ENCODE results near the gene GTF2IRD2.
"Not testable (repeated sequence)": the region's sequence is repeated elsewhere in the genome, so short reads cannot be mapped to it uniquely, and the experiment has no call there.

The GTF2IRD2 gene

DNA sequence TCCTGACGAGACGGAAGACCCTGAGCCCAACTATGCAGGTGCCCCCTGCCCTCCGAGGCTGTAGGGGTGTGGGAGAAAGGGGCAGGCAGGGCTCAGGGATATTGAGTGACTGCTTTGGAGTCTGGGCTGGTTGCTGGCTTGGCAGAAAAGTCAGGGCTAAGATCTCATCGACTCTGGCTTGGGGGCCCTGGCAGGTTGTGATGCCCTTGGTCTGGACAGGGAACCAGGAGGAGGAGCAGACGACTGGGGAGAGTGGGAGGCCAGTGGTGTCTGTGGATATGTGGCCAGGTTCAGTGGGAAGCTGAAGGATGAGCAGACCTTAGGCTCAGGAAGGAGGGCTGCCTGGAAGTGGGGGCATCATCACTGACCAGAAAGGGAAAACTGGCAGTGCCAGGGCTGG, 67.8 kb downstream of the GTF2IRD2 start:
- DNase-seq, result not testable (repeated sequence)

DNA sequence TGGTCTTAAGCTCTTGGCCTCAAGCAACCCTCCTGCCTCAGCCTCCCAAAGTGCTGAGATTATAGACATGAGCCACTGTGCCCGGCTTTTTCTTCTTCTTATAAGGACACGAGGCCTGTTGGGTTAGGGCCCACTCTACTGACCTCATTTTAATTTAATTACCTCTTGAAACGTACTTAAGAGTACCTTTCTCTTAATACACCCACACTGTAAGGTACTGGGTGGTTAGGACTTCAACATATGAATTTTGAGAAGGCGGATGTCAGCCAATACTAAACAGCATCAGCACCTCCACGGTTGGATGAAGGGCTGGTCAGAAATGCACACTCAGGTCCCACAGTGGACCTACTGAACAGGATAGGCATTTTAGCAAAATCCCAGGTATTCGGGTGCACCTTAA, 69.7 kb downstream of the GTF2IRD2 start:
- not testable (repeated sequence) for DNase-seq

DNA sequence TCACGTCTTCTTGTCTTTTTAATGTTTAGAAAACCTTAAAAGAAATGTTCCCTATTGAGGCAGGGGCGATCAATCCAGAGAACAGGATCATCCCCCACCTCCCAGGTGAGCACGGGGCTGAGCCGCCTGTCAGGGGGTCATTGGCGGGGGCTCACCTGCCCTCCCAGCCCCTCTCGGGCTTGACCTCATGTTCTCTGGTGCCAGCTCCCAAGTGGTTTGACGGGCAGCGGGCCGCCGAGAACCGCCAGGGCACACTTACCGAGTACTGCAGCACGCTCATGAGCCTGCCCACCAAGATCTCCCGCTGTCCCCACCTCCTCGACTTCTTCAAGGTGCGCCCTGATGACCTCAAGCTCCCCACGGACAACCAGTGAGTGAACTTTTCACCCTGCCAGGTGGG, 72.4 kb downstream of the GTF2IRD2 start:
- DNase-seq, result not testable (repeated sequence)

DNA sequence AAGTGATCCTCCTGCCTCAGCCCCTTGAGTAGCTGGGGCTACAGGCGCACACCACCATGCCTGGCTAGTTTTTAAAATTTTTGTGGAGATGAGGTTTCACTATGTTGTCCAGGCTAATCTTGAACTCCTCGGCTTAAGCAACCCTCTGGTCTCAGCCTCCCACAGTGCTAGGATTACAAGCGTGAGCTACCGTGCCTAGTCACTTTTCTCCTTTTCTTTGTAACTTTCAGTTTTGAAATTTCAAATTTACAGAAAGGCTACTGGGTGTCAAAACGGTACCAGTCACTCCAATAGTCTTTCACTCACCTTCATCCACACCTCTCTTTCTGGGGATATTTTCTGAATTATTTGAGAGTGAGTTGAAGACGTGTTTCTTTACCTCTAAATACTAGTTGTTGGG, 76.3 kb downstream of the GTF2IRD2 start:
- not testable (repeated sequence) for DNase-seq

DNA sequence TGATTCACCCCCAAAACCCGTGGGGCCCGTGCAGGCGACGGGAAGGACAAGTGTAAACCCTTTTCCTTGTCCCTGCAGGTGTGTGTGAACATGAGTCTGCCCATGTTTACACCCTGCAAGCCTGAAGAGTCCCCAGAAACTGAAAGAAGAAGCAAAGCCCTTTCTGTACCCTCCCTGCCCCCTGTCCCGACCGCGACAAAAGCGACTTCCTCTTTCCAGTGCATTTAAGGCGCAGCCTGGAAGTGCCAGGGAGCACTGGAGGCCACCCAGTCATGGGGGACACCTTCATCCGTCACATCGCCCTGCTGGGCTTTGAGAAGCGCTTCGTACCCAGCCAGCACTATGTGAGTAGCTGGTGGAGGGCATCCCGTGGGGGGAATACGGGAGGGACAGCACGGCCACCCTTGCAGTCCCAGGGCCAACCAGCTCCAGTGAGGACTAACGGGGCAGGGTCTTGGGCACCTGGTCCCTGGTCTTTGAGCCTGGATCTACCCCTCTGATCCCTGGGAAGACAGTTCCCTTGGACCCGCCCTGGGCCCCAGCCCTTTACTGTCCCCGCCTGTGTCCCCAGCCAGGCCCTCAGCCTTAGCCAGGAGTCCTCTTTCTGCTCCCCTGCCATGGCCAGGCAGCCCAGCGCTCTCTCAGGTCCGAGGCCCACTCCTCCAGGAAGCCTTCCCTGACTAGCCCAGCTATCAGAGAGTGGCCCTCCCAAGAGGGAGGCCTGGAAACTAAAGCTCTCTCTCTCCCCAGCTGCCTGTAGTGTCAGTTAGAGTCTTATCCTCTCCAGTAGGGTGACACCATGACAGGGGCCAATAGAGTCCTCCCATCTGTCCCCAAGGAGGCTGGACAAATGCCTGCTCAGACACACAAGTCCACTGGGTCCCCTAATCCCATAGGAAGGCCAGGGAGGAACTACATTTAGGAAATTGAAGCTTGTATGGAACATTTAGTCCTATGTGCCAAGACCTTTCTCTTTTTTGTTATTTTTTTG, 77.3 kb downstream of the GTF2IRD2 start, which contains the start of gene NCF1:
Gene NCF1, plus strand, starts transcription at position 252 of the 991 bp plus-strand sequence. Its CDS starts 21 bp downstream, at position 273.
- not testable (repeated sequence) for DNase-seq

DNA sequence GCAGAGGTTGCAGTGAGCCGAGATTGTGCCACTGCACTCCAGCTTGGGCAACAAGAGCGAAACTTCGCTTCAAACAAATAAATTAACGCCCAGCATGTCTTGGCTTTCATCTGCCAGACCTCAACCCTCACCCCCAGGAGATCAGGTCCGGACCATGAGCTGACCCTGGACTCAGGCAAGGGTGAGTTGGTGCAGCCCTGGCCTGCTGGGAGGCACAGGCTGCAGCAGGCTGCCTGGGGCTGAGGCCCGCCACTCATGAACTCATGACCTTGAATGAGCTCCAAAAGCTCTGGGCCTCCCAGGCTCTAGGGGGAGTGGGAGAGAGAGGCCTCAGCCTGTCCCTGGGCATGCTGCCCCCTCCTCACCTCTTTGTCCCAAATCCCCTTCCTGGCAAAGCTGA, 79.3 kb downstream of the GTF2IRD2 start:
- DNase-seq, result not testable (repeated sequence)

DNA sequence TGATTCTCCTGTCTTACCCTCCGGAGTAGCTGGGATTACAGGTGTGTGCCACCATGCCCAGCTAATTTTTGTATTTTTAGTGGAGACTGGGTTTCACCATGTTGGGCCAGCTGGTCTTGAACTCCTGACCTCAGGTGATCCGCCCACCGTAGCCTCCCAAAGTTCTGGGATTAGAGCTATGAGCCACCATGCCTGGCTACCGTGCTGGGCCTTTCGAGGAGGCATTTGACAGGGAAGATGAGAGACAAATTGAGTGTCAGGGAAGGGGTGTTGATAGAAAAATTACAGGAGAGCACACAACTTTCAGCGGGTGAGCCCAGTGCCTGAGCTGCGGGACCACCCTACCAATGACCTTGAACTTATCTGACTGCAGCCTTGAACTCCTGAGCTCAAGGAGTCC, 81.3 kb downstream of the GTF2IRD2 start:
- not testable (repeated sequence) for DNase-seq

DNA sequence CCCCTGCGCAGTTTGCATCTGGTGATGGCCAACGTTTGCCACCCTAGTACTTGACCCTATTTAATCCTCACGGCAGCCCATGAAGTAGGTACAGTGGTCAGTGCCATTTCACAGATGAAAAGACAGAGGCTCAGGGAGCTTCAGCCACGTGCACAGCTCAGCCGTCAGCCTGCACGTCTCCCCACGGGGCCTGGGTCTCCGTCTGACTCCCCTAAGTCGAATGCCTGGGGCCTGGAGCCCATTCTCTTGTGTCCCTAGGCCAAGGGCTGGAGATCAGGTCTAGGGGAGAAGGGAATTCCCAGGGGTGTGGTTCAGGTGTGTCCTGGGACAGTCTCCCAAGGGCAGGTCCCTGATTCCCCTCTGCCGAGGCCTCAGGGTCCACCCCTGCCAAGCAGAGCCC, 84.4 kb downstream of the GTF2IRD2 start:
- DNase-seq, result not testable (repeated sequence)

DNA sequence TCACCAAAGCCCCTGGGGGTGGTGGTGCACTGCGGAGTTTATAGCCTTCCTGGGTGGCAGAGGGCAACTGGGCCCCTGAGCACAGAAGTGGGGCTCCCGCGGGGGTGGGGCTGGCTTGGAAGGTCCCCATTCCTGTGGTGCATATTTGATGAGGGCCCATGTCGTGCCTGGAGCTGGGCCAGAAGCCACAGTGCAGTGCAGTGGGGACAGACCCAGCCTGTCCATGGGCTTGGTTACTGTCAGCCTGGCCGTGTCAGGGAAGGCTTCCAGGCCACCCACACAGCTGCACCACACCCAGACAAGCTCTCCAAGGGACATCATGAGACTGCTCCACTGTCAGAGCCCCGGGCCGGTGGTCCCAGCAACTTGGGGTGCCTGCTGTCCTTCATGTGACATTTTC, 84.9 kb downstream of the GTF2IRD2 start:
- DNase-seq, result not testable (repeated sequence)

DNA sequence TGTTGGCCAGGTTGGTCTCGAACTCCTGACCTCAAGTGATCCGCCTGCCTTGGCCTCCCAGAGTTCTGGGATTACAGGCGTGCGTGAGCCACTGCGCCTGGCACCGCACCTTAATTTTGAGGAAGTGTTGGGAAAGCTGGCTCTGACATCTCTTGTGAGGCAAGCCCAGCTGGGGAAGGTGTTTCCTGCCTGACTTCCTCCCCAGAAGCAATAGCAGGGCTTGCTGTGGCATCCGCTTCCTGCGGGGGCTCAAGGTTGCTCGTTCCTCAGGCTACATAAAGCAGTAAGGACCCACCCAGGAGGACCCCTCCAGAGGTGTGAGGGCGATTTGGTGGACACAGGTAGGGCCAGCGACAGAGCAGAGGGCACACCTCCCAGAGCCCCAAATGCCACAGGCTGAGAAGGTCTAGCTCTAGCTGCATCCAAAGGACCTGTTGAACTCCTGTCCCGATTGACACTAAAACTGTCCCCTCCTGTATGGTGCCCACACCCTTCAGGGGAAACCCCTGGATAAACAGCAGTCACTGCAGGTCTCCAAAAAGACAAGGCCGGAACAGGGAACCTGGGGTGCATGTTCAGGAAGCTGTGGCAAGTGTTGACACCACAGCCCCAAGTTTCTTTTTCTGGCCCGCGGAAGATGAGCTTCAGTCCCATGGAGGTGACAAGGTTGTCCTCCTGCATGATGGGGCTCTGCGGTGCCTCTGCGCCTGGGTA, 86.0 kb downstream of the GTF2IRD2 start:
- not testable (repeated sequence) for DNase-seq

DNA sequence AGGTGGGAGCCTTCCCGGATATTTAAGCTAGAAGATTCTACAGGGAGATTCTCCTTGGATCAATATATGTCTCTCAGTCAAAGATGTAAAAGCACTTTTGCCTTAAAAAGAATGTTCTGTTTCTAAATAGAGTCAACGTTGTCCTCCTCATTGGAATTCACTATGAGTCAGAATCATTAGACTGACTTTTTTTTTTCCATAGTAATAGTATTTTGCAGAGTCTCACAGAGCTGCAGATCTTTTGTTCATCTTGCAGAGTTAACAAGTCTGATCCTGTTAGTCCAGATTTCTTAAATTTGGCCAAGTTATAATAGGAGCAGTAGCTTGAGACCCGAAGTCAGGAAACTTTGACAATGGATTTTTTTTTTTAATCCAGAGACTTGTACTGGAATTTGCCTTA, 92.4 kb downstream of the GTF2IRD2 start:
- DNase-seq, result not testable (repeated sequence)

DNA sequence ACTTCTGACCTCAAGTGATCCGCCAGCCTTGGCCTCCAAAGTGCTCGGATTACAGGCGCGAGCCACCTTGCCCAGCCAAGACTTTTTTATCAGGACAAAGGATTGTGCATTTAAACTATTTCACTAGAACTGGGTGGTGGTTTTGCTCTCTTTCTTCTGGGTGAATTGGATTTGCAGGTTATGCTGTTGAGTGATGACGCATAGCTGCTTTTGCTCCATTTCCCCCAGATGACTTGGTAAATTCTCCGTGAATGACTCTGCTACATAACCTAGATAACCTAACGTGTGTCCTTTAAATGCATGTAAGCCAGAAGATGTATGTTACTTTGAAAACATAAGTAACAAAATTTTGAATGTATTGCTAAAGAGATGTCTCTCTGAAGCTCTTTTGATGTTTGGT, 93.1 kb downstream of the GTF2IRD2 start:
- not testable (repeated sequence) for DNase-seq

DNA sequence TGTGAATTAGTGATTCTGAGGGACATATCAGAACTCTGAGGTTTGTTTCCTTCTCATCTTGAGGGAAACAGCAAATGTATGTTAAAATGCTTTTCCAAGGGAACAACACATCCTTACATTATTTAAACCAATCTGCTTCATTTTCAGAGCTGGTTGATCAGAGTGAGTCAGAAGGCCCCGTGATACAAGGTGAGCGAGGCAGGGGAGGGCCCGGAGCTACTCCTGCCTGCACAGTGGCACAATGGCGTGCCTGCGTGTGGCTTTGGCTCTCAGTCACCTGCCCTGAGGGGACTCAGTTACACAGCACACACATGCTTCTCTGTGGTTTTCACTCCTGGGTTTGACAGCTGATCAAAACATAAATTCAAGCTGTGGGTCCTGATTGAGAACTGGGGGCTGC, 94.7 kb downstream of the GTF2IRD2 start:
- not testable (repeated sequence) for DNase-seq

DNA sequence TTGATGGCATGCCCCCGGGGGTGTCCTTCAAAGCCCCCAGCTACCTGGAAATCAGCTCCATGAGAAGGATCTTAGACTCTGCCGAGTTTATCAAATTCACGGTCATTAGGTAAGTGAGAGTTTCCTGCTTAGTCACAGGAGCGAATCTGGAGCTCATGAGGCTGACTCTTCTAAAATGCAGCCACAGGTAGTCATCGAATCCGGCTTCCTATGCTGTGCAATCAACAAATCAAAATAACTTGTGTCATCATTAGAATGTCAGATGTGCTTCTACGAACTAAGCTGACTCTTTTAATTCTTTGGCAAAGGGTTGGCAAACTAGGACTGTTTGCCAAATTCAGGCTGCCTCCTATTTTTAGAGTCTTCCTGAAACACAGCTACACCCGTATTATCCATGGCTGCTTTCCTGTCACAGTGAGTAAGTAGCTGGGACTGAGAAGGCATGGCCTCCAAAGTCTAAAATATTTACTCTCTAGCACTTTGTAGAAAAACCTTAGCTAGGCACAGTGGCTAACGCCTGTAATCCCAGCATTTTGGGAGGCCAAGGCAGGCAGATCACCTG, 97.4 kb downstream of the GTF2IRD2 start:
- DNase-seq, result not testable (repeated sequence)
